ENCODE data around the gene MCOLN1.

GRCh38 chr19:7527516-7528191, 5.2 kb downstream of the MCOLN1 start:
- TF ChIP-seq, protein P1, sequence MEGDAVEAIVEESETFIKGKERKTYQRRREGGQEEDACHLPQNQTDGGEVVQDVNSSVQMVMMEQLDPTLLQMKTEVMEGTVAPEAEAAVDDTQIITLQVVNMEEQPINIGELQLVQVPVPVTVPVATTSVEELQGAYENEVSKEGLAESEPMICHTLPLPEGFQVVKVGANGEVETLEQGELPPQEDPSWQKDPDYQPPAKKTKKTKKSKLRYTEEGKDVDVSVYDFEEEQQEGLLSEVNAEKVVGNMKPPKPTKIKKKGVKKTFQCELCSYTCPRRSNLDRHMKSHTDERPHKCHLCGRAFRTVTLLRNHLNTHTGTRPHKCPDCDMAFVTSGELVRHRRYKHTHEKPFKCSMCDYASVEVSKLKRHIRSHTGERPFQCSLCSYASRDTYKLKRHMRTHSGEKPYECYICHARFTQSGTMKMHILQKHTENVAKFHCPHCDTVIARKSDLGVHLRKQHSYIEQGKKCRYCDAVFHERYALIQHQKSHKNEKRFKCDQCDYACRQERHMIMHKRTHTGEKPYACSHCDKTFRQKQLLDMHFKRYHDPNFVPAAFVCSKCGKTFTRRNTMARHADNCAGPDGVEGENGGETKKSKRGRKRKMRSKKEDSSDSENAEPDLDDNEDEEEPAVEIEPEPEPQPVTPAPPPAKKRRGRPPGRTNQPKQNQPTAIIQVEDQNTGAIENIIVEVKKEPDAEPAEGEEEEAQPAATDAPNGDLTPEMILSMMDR (conservative IDR thresholded peaks at IDR 0.05; ENCODE audit: low read depth, low read length) = no peak
- TF ChIP-seq EZH2 (IDR thresholded peaks at IDR 0.05; ENCODE audit: borderline replicate concordance, low read depth, low read length, poor library complexity, severe bottlenecking) = no peak

Data from A673 (cell line).